PC-3 (cell line): Measurements from ENCODE around the gene ARL4D.

Experiments used
- EZH2 ChIP-seq: fragments of 300-600 bp; sonication (generic); IDR thresholded peaks from one replicate; pipeline ENCODE4 v1.6.1; 2017; ENCODE audit warnings: antibody characterized with exemption, mild to moderate bottlenecking, low read length; ENCODE audit not compliant: unreplicated experiment
- EZH2phosphoT487 ChIP-seq: fragments of 300-600 bp; sonication (generic); IDR thresholded peaks from 2 replicates; pipeline ENCODE4 v1.6.1; 2018; ENCODE audit warnings: mild to moderate bottlenecking, antibody characterized with exemption, low read length, borderline replicate concordance
- TF ChIP-seq, protein P1 (sequence below): fragments of 300-600 bp; sonication (generic); conservative IDR thresholded peaks from 2 replicates; pipeline ENCODE4 v1.5.1; 2017; ENCODE audit warnings: antibody characterized with exemption, low read depth, mild to moderate bottlenecking, low read length

DNA sequence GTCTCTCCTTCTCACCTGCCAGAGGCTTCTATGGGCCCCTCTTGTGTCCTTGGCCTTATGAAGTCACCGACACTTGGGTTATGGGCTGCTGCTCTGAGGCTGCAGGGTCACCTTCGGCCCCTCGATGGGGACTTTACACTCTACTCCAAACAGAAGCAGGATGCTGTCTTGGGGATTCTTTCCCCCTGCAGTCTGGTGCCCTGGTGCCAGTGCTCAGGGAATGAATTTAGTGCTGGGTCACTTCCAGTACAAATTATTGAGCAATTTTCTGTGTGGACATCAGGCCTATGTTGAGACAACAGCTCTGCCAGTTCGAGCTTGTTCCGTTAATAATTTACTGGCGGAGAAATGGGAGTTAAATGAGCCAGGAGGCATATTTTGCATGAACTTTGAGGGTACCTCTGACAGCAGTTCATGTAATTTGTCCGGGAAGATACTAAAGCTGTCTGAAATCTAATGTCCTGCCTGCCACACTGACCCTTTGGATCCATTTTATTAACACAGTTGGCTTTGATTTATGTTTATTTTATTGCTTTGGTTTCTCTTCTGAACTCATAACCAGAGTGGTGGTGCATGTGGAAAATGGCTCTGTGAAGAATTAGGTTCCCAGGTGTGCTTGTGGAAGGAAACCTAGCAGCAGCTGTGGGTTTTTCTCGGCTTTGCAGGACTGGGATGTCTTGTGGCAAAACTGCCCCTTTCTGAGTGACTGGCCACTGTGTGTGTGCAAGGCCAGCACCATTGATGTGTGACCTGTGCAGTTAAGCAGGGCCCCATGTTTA lies 50.9 kb downstream of the ARL4D start:
- TF ChIP-seq EZH2 = no peak
- TF ChIP-seq EZH2phosphoT487 = no peak
- TF ChIP-seq, protein P1, sequence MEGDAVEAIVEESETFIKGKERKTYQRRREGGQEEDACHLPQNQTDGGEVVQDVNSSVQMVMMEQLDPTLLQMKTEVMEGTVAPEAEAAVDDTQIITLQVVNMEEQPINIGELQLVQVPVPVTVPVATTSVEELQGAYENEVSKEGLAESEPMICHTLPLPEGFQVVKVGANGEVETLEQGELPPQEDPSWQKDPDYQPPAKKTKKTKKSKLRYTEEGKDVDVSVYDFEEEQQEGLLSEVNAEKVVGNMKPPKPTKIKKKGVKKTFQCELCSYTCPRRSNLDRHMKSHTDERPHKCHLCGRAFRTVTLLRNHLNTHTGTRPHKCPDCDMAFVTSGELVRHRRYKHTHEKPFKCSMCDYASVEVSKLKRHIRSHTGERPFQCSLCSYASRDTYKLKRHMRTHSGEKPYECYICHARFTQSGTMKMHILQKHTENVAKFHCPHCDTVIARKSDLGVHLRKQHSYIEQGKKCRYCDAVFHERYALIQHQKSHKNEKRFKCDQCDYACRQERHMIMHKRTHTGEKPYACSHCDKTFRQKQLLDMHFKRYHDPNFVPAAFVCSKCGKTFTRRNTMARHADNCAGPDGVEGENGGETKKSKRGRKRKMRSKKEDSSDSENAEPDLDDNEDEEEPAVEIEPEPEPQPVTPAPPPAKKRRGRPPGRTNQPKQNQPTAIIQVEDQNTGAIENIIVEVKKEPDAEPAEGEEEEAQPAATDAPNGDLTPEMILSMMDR = no peak
